Activated naive CD8-positive, alpha-beta T cell (primary cell): ENCODE measurements around the gene CCDC192.

ENCODE experiments used
- H3K27ac Mint-ChIP-seq: one replicate; pipeline ENCODE4 v1.8.0; 2021; ENCODE audit warnings: mixed read lengths
- H3K27me3 Mint-ChIP-seq: one replicate; pipeline ENCODE4 v1.8.0; 2021; ENCODE audit warnings: mixed read lengths
- H3K36me3 Mint-ChIP-seq: one replicate; pipeline ENCODE4 v1.8.0; 2021; ENCODE audit warnings: mixed read lengths
- H3K4me1 Mint-ChIP-seq: one replicate; pipeline ENCODE4 v1.8.0; 2021; ENCODE audit warnings: low read depth, mixed read lengths
- H3K4me3 Mint-ChIP-seq: one replicate; pipeline ENCODE4 v1.8.0; 2021; ENCODE audit warnings: mild to moderate bottlenecking, mixed read lengths
- H3K9me3 Mint-ChIP-seq: one replicate; pipeline ENCODE4 v1.8.0; 2021; ENCODE audit warnings: low read depth, mixed read lengths

The CCDC192 gene

GRCh38 chr5:127909821-127910220 is 206.6 kb downstream of the CCDC192 start:
- Mint-ChIP-seq H3K27ac (no peak overlapping the region), H3K9me3 (no peaks in the 10 kb centered on the region), H3K36me3 (peaks cover 3% of the 10 kb centered on the region), H3K4me1 (no peaks in the 10 kb centered on the region), H3K27me3 (no peaks in the 10 kb centered on the region), H3K4me3 (no peak overlapping the region)

- Mint-ChIP-seq H3K36me3 (peaks cover 3% of the 10 kb centered on the region), H3K4me1 (no peaks in the 10 kb centered on the region), H3K27ac (no peak overlapping the region), H3K4me3 (no peak overlapping the region), H3K27me3 (no peaks in the 10 kb centered on the region), H3K9me3 (no peaks in the 10 kb centered on the region)
Observed at GRCh38 chr5:127910307-127910956, 207.2 kb downstream of the CCDC192 start.

- Mint-ChIP-seq H3K4me1 (no peaks in the 10 kb centered on the region), H3K9me3 (no peaks in the 10 kb centered on the region), H3K27me3 (no peaks in the 10 kb centered on the region), H3K36me3 (peaks cover 5% of the 10 kb centered on the region), H3K4me3 (no peak overlapping the region), H3K27ac (no peak overlapping the region)
Observed at GRCh38 chr5:127911619-127912018, 208.4 kb downstream of the CCDC192 start.

GRCh38 chr5:127912411-127912810 is 209.2 kb downstream of the CCDC192 start:
- no peaks in the 10 kb centered on the region for H3K9me3 Mint-ChIP-seq
- H3K4me3 Mint-ChIP-seq: no peak overlapping the region
- peaks cover 6% of the 10 kb centered on the region for H3K4me1 Mint-ChIP-seq
- no peaks in the 10 kb centered on the region for H3K27me3 Mint-ChIP-seq
- peaks cover 5% of the 10 kb centered on the region for H3K36me3 Mint-ChIP-seq
- no peak overlapping the region for H3K27ac Mint-ChIP-seq

GRCh38 chr5:127916885-127917573 is 213.8 kb downstream of the CCDC192 start:
- H3K9me3 Mint-ChIP-seq: no peaks in the 10 kb centered on the region
- H3K4me3 Mint-ChIP-seq: no peak overlapping the region
- no peaks in the 10 kb centered on the region for H3K27me3 Mint-ChIP-seq
- H3K36me3 Mint-ChIP-seq: peaks cover 3% of the 10 kb centered on the region
- H3K27ac Mint-ChIP-seq: no peak overlapping the region
- peaks cover 6% of the 10 kb centered on the region for H3K4me1 Mint-ChIP-seq

GRCh38 chr5:127919006-127919796 is 216.0 kb downstream of the CCDC192 start:
- H3K4me3 Mint-ChIP-seq: no peak overlapping the region
- H3K4me1 Mint-ChIP-seq: peaks cover 6% of the 10 kb centered on the region
- H3K27me3 Mint-ChIP-seq: no peaks in the 10 kb centered on the region
- H3K27ac Mint-ChIP-seq: no peak overlapping the region
- H3K36me3 Mint-ChIP-seq: peaks cover 3% of the 10 kb centered on the region
- H3K9me3 Mint-ChIP-seq: no peaks in the 10 kb centered on the region

GRCh38 chr5:127919818-127920217 is 216.6 kb downstream of the CCDC192 start:
- H3K27ac Mint-ChIP-seq: no peak overlapping the region
- H3K4me3 Mint-ChIP-seq: no peak overlapping the region
- no peaks in the 10 kb centered on the region for H3K9me3 Mint-ChIP-seq
- H3K36me3 Mint-ChIP-seq: peaks cover 3% of the 10 kb centered on the region
- H3K27me3 Mint-ChIP-seq: no peaks in the 10 kb centered on the region
- peaks cover 6% of the 10 kb centered on the region for H3K4me1 Mint-ChIP-seq

GRCh38 chr5:127920936-127921335 is 217.7 kb downstream of the CCDC192 start:
- H3K27ac Mint-ChIP-seq: no peak overlapping the region
- H3K4me3 Mint-ChIP-seq: no peak overlapping the region
- peaks cover 6% of the 10 kb centered on the region for H3K4me1 Mint-ChIP-seq
- peaks cover 3% of the 10 kb centered on the region for H3K36me3 Mint-ChIP-seq
- no peaks in the 10 kb centered on the region for H3K27me3 Mint-ChIP-seq
- H3K9me3 Mint-ChIP-seq: no peaks in the 10 kb centered on the region

GRCh38 chr5:127922603-127923002 is 219.4 kb downstream of the CCDC192 start:
- Mint-ChIP-seq H3K4me1 (no peaks in the 10 kb centered on the region), H3K9me3 (no peaks in the 10 kb centered on the region), H3K4me3 (no peak overlapping the region)

GRCh38 chr5:127923804-127924570 is 220.8 kb downstream of the CCDC192 start:
- H3K27ac Mint-ChIP-seq: no peak overlapping the region
- H3K27me3 Mint-ChIP-seq: peaks cover 4% of the 10 kb centered on the region
- H3K36me3 Mint-ChIP-seq: peaks cover 3% of the 10 kb centered on the region
- H3K4me1 Mint-ChIP-seq: no peaks in the 10 kb centered on the region
- no peak overlapping the region for H3K4me3 Mint-ChIP-seq
- no peaks in the 10 kb centered on the region for H3K9me3 Mint-ChIP-seq

More at GRCh38 chr5:127922603-127923002, 219.4 kb downstream of the CCDC192 start:
- Mint-ChIP-seq H3K27ac (no peak overlapping the region), H3K27me3 (peaks cover 2% of the 10 kb centered on the region), H3K36me3 (no peaks in the 10 kb centered on the region)

GRCh38 chr5:127924606-127925005 is 221.4 kb downstream of the CCDC192 start:
- H3K36me3 Mint-ChIP-seq: peaks cover 3% of the 10 kb centered on the region
- H3K27me3 Mint-ChIP-seq: peaks cover 4% of the 10 kb centered on the region
- no peaks in the 10 kb centered on the region for H3K9me3 Mint-ChIP-seq
- no peak overlapping the region for H3K4me3 Mint-ChIP-seq
- no peaks in the 10 kb centered on the region for H3K4me1 Mint-ChIP-seq
- H3K27ac Mint-ChIP-seq: no peak overlapping the region

- peaks cover 3% of the 10 kb centered on the region for H3K36me3 Mint-ChIP-seq
- no peaks in the 10 kb centered on the region for H3K4me1 Mint-ChIP-seq
- peaks cover 4% of the 10 kb centered on the region for H3K27me3 Mint-ChIP-seq
- no peak overlapping the region for H3K27ac Mint-ChIP-seq
- no peak overlapping the region for H3K4me3 Mint-ChIP-seq
- no peaks in the 10 kb centered on the region for H3K9me3 Mint-ChIP-seq
Observed at GRCh38 chr5:127925916-127926315, 222.7 kb downstream of the CCDC192 start.

- no peak overlapping the region for H3K4me3 Mint-ChIP-seq
- H3K9me3 Mint-ChIP-seq: no peaks in the 10 kb centered on the region
- peaks cover 4% of the 10 kb centered on the region for H3K27me3 Mint-ChIP-seq
- no peak overlapping the region for H3K27ac Mint-ChIP-seq
- H3K4me1 Mint-ChIP-seq: no peaks in the 10 kb centered on the region
- peaks cover 3% of the 10 kb centered on the region for H3K36me3 Mint-ChIP-seq
Observed at GRCh38 chr5:127926974-127927373, 223.8 kb downstream of the CCDC192 start.

- H3K27me3 Mint-ChIP-seq: peaks cover 4% of the 10 kb centered on the region
- no peaks in the 10 kb centered on the region for H3K4me1 Mint-ChIP-seq
- H3K36me3 Mint-ChIP-seq: peaks cover 3% of the 10 kb centered on the region
- no peak overlapping the region for H3K27ac Mint-ChIP-seq
- no peaks in the 10 kb centered on the region for H3K9me3 Mint-ChIP-seq
- no peak overlapping the region for H3K4me3 Mint-ChIP-seq
Observed at GRCh38 chr5:127928053-127928452, 224.9 kb downstream of the CCDC192 start.
